ENCODE results near the gene KIF16B.
"Not testable (repeated sequence)": the region's sequence is repeated elsewhere in the genome, so short reads cannot be mapped to it uniquely, and the experiment has no call there.

KIF16B gene

DNA sequence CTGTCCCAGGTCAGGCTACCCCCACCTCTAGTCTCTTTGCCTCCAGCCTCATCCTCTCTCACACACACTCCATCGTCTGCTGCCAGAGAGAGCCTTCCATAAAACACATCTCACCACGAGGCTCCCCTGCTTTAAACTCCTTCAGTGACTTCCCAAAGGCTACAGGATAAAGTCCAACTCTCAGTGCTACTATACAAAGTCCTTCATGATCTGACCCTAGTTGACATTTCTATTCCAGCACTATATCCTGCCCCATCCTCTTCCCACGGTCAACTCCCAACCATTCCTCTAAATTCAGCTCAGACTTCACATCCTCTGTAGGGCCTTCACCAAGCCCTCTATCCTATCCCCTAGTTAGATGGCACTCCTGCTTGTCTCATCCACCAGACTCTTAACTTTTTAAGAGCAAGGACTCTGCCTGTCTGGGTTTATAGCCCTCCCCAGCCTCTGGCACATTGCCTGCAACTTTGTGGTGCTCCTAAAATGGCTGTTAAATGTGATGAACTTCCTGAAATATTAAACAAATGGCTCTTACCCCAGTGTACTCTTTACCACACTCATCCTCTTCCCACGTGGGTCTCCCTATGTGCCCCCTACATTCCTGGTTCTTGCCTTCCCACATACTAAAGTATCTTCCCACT, 36.1 kb downstream of the KIF16B start:
- Histone ChIP-seq H3K9me3 (ENCODE audit: control insufficient read depth, low read length) (no peaks in the 10 kb centered on the region), H3K27me3 (replicated peaks; ENCODE audit: control insufficient read depth, insufficient read depth, low read length) (no peaks in the 10 kb centered on the region), H3K4me3 (ENCODE audit: low read length) (no peak overlapping the region), H3K9ac (ENCODE audit: low read length) (no peak overlapping the region), H3K36me3 (ENCODE audit: control insufficient read depth, insufficient read depth, low read length, severe bottlenecking) (no peaks in the 10 kb centered on the region), H3K4me1 (ENCODE audit: control insufficient read depth, insufficient read depth, low read length) (peaks cover 18% of the 10 kb centered on the region)
- no peak for DNase-seq (ENCODE audit: low read depth)

DNA sequence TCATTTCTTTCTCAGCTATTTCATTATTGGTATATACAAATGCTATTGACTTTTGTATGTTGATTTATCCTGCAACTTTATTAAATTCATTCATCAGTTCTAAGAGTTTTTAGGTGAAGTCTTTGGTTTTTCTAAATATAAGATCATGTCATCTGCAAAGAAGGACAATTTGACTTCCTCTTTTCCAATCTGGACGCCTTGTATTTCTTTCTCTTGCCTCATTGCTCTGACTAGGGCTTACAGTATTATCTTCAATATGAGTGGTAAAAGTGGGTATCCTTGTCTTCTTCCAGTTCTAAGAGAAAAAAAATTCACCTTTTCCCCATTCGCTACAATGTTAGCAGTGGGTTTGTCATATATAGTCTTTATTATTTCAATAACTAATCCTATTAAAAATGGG, 38.0 kb downstream of the KIF16B start:
- no peak for DNase-seq (ENCODE audit: low read depth)
- Histone ChIP-seq H3K9ac (ENCODE audit: low read length) (no peak overlapping the region), H3K36me3 (ENCODE audit: control insufficient read depth, insufficient read depth, low read length, severe bottlenecking) (no peaks in the 10 kb centered on the region), H3K27me3 (replicated peaks; ENCODE audit: control insufficient read depth, insufficient read depth, low read length) (no peaks in the 10 kb centered on the region), H3K4me3 (ENCODE audit: low read length) (no peak overlapping the region), H3K4me1 (ENCODE audit: control insufficient read depth, insufficient read depth, low read length) (peaks cover 18% of the 10 kb centered on the region), H3K9me3 (ENCODE audit: control insufficient read depth, low read length) (no peaks in the 10 kb centered on the region)

DNA sequence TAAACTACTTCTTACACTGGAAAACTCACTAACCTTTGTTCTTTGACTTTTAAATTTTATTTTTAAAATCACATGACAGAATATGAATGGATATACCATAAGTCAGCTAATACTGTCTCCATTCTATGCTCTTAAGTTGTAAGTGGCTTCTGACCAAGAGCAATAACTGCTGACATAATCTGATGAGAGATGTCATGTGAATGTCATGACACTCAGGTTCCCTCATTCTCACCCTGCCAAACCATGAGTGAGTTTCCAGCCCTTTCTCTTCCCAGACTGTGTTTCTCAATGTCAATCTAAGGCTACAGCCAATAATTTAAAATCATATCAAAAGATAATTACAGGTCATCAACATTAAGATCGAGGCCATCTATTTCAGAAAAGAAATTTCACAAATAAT, 39.7 kb downstream of the KIF16B start:
- no peaks in the 10 kb centered on the region for H3K36me3 ChIP-seq (ENCODE audit: control insufficient read depth, insufficient read depth, low read length, severe bottlenecking)
- H3K9me3 ChIP-seq (ENCODE audit: control insufficient read depth, low read length), result no peaks in the 10 kb centered on the region
- no peaks in the 10 kb centered on the region for H3K27me3 ChIP-seq (replicated peaks; ENCODE audit: control insufficient read depth, insufficient read depth, low read length)

GRCh38 chr20:16531485-16531884, 41.8 kb downstream of the KIF16B start:
- no peak for DNase-seq (ENCODE audit: low read depth)
- Histone ChIP-seq H3K9ac (ENCODE audit: low read length) (no peak overlapping the region), H3K4me3 (ENCODE audit: low read length) (no peak overlapping the region), H3K36me3 (ENCODE audit: control insufficient read depth, insufficient read depth, low read length, severe bottlenecking) (no peaks in the 10 kb centered on the region), H3K27me3 (replicated peaks; ENCODE audit: control insufficient read depth, insufficient read depth, low read length) (no peaks in the 10 kb centered on the region), H3K4me1 (ENCODE audit: control insufficient read depth, insufficient read depth, low read length) (peaks cover 13% of the 10 kb centered on the region), H3K9me3 (ENCODE audit: control insufficient read depth, low read length) (no peaks in the 10 kb centered on the region)

More for the DNA sequence above, 39.7 kb downstream of the KIF16B start:
- Histone ChIP-seq H3K4me3 (ENCODE audit: low read length) (no peak overlapping the region), H3K9ac (ENCODE audit: low read length) (no peak overlapping the region), H3K4me1 (ENCODE audit: control insufficient read depth, insufficient read depth, low read length) (peaks cover 13% of the 10 kb centered on the region)
- no peak for DNase-seq (ENCODE audit: low read depth)

DNA sequence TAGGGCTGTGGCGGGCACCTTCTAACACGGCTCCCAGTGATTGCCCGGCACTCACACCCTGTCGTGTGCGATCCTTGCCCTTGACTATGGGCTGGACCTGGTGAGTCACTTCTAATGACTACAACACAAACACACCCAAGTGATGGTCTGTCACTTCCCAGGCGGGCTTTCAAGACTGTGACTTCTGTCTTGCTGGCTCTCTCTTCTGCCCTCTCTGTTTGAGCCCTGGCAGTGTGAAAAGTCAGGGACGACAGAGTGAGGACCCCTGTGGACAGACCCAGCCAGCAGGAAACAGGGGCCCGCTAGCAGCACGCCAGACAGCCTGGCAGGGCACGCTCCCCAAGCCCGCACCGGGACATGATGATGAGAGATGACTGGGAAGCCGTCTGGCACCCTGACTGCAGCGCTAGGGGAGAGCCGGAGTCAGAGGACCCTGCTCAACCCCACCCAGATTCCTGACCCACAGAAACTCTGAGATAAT, 43.0 kb downstream of the KIF16B start:
- H3K4me1 ChIP-seq (ENCODE audit: control insufficient read depth, insufficient read depth, low read length), result peaks cover 13% of the 10 kb centered on the region
- H3K36me3 ChIP-seq (ENCODE audit: control insufficient read depth, insufficient read depth, low read length, severe bottlenecking), result peaks cover 2% of the 10 kb centered on the region
- H3K27me3 ChIP-seq (replicated peaks; ENCODE audit: control insufficient read depth, insufficient read depth, low read length), result no peaks in the 10 kb centered on the region
- H3K9me3 ChIP-seq (ENCODE audit: control insufficient read depth, low read length), result no peaks in the 10 kb centered on the region
- no peak for DNase-seq (ENCODE audit: low read depth)
- H3K4me3 ChIP-seq (ENCODE audit: low read length), result no peak overlapping the region
- no peak overlapping the region for H3K9ac ChIP-seq (ENCODE audit: low read length)

DNA sequence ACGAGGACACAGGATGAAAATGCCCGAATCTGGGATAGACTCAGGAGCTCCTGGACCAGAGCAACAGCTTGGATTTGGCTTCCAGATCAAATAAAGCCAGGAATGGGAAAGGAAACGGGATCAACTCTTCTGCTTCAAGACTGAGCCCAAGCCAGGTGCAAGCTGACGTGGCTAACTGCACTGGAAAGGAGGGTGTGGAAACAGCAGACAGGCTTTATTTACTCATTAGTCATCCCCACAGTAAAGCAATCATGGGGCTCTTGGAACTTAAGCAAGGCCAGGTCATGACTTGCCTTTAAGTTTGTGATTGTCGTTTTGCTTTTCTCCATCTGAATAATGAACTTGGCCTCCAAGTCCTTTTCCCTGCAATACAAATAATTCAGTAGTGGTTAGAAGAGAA, 45.2 kb downstream of the KIF16B start:
- peak; percentile 56 for DNase-seq (ENCODE audit: low read depth)
- H3K9ac ChIP-seq (ENCODE audit: low read length), result no peak overlapping the region
- H3K4me1 ChIP-seq (ENCODE audit: control insufficient read depth, insufficient read depth, low read length), result peaks cover 9% of the 10 kb centered on the region

DNA sequence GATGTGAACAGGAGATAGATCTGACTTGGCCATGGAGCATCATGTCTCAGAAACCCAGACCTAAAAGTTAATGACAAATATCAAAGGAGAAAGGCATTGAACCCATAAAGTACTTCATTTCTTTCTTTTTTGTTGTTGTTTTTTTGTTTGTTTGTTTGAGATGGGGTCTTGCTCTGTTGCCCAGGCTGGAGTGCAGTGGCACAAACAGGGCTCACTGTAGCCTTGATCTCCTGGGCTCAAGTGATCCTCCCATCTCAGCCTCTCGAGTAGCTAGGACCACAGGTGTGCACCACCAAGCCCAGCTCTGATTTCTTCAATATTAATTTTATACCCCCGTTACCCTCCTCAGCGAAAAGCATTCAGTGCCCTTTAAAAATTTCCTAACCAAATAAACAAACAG, 45.8 kb downstream of the KIF16B start:
- H3K36me3 ChIP-seq (ENCODE audit: control insufficient read depth, insufficient read depth, low read length, severe bottlenecking), result peaks cover 5% of the 10 kb centered on the region
- no peaks in the 10 kb centered on the region for H3K27me3 ChIP-seq (replicated peaks; ENCODE audit: control insufficient read depth, insufficient read depth, low read length)
- no peak overlapping the region for H3K9ac ChIP-seq (ENCODE audit: low read length)
- H3K9me3 ChIP-seq (ENCODE audit: control insufficient read depth, low read length), result no peaks in the 10 kb centered on the region
- DNase-seq (ENCODE audit: low read depth), result no peak
- no peak overlapping the region for H3K4me3 ChIP-seq (ENCODE audit: low read length)
- peaks cover 9% of the 10 kb centered on the region for H3K4me1 ChIP-seq (ENCODE audit: control insufficient read depth, insufficient read depth, low read length)

More for the DNA sequence above, 45.2 kb downstream of the KIF16B start:
- H3K4me3 ChIP-seq (ENCODE audit: low read length), result no peak overlapping the region
- peaks cover 5% of the 10 kb centered on the region for H3K36me3 ChIP-seq (ENCODE audit: control insufficient read depth, insufficient read depth, low read length, severe bottlenecking)
- no peaks in the 10 kb centered on the region for H3K9me3 ChIP-seq (ENCODE audit: control insufficient read depth, low read length)
- no peaks in the 10 kb centered on the region for H3K27me3 ChIP-seq (replicated peaks; ENCODE audit: control insufficient read depth, insufficient read depth, low read length)

GRCh38 chr20:16526433-16527380, 46.5 kb downstream of the KIF16B start:
- H3K9ac ChIP-seq (ENCODE audit: low read length), result no peak overlapping the region
- H3K36me3 ChIP-seq (ENCODE audit: control insufficient read depth, insufficient read depth, low read length, severe bottlenecking), result peaks cover 5% of the 10 kb centered on the region
- peaks cover 9% of the 10 kb centered on the region for H3K4me1 ChIP-seq (ENCODE audit: control insufficient read depth, insufficient read depth, low read length)
- no peaks in the 10 kb centered on the region for H3K9me3 ChIP-seq (ENCODE audit: control insufficient read depth, low read length)
- no peaks in the 10 kb centered on the region for H3K27me3 ChIP-seq (replicated peaks; ENCODE audit: control insufficient read depth, insufficient read depth, low read length)
- DNase-seq (ENCODE audit: low read depth), result no peak
- no peak overlapping the region for H3K4me3 ChIP-seq (ENCODE audit: low read length)

- not testable (repeated sequence) for H3K27me3 ChIP-seq (replicated peaks; ENCODE audit: control insufficient read depth, insufficient read depth, low read length); H3K9ac ChIP-seq (ENCODE audit: low read length); H3K36me3 ChIP-seq (ENCODE audit: control insufficient read depth, insufficient read depth, low read length, severe bottlenecking); H3K9me3 ChIP-seq (ENCODE audit: control insufficient read depth, low read length); H3K4me3 ChIP-seq (ENCODE audit: low read length); DNase-seq (ENCODE audit: low read depth); H3K4me1 ChIP-seq (ENCODE audit: control insufficient read depth, insufficient read depth, low read length)
These were observed 50.6 kb downstream of the KIF16B start for GRCh38 chr20:16522651-16523050.

DNA sequence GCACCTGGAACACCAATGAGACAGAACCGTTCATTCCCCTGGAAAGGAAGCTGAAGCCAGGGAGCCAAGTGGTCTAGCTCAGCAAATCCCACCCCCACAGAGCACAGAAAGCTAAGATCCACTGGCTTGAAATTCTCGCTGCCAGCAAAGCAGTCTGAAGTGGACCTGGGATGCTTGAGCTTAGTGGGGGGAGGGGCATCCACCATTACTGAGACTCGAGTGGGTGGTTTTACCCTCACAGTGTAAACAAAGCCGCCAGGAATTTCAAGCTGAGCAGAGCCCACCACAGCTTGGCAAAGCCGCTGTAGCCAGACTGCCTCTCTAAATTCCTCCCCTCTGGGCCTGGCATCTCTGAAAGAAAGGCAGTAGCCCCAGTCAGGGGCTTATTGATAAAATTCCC, 53.1 kb downstream of the KIF16B start:
- Histone ChIP-seq H3K9ac (ENCODE audit: low read length) (no peak overlapping the region), H3K4me1 (ENCODE audit: control insufficient read depth, insufficient read depth, low read length) (no peaks in the 10 kb centered on the region), H3K4me3 (ENCODE audit: low read length) (no peak overlapping the region), H3K27me3 (replicated peaks; ENCODE audit: control insufficient read depth, insufficient read depth, low read length) (no peaks in the 10 kb centered on the region), H3K36me3 (ENCODE audit: control insufficient read depth, insufficient read depth, low read length, severe bottlenecking) (peaks cover 2% of the 10 kb centered on the region), H3K9me3 (ENCODE audit: control insufficient read depth, low read length) (no peaks in the 10 kb centered on the region)
- no peak for DNase-seq (ENCODE audit: low read depth)

- H3K9me3 ChIP-seq (ENCODE audit: control insufficient read depth, low read length); H3K4me1 ChIP-seq (ENCODE audit: control insufficient read depth, insufficient read depth, low read length); H3K9ac ChIP-seq (ENCODE audit: low read length); H3K27me3 ChIP-seq (replicated peaks; ENCODE audit: control insufficient read depth, insufficient read depth, low read length); H3K36me3 ChIP-seq (ENCODE audit: control insufficient read depth, insufficient read depth, low read length, severe bottlenecking); H3K4me3 ChIP-seq (ENCODE audit: low read length); DNase-seq (ENCODE audit: low read depth): not testable (repeated sequence)
These were observed 53.6 kb downstream of the KIF16B start for GRCh38 chr20:16519673-16520072.

All from adipocyte (in vitro differentiated cells).